Liver (tissue), 9 donors: ENCODE data around the gene HMG20A. TPM values are rescaled to one million over a fixed set of nuclear protein-coding genes. Genes with fewer than 3 reads are reported as not detected.
"Not testable (repeated sequence)": the region's sequence is repeated elsewhere in the genome, so short reads cannot be mapped to it uniquely, and the experiment has no call there.

Experiments
- DNase-seq: peaks from one replicate; pipeline ENCODE4 v3.0.0-alpha.2; 2017; ENCODE audit warnings: low spot score
- H3K27ac ChIP-seq, 2 donors: one replicate each; pipeline ENCODE4 v1.7.0; 2013; ENCODE audit warnings: inconsistent platforms in 2 of 2, low read length in 2 of 2, control low read depth in 1 of 2, low read depth in 1 of 2, mild to moderate bottlenecking in 1 of 2
- H3K27me3 ChIP-seq, 4 donors: one replicate each; pipeline versions ENCODE4 v1.6.1 to v1.7.0; 2013; ENCODE audit warnings: low read length in 3 of 4, inconsistent platforms in 1 of 4, mild to moderate bottlenecking in 1 of 4, moderate library complexity in 1 of 4; ENCODE audit not compliant: control insufficient read depth in 4 of 4, insufficient read depth in 4 of 4
- H3K36me3 ChIP-seq, 4 donors: one replicate each; pipeline versions ENCODE4 v1.6.1 to v1.7.0; 2013; ENCODE audit warnings: low read length in 3 of 4, mild to moderate bottlenecking in 3 of 4, low read depth in 1 of 4, moderate library complexity in 1 of 4; ENCODE audit not compliant: control insufficient read depth in 4 of 4, insufficient read depth in 3 of 4
- H3K4me1 ChIP-seq, 4 donors: one replicate each; pipeline versions ENCODE4 v1.6.1 to v1.7.0; 2013; ENCODE audit warnings: low read length in 3 of 4, mild to moderate bottlenecking in 3 of 4, moderate library complexity in 1 of 4; ENCODE audit not compliant: control insufficient read depth in 4 of 4, insufficient read depth in 4 of 4
- H3K4me3 ChIP-seq, 3 donors: one replicate each; pipeline versions ENCODE4 v1.6.1 to v1.7.0; 2013; ENCODE audit warnings: low read length in 3 of 3, control low read depth in 1 of 3, low read depth in 1 of 3, mild to moderate bottlenecking in 1 of 3
- H3K9ac ChIP-seq, 2 donors: one replicate each; pipeline ENCODE4 v1.7.0; 2013; ENCODE audit warnings: low read length in 2 of 2, mild to moderate bottlenecking in 2 of 2, moderate library complexity in 2 of 2, control low read depth in 1 of 2, low read depth in 1 of 2
- H3K9me3 ChIP-seq, 4 donors: one replicate each; pipeline versions ENCODE4 v1.6.1 to v1.7.0; 2013; ENCODE audit warnings: low read length in 3 of 4; ENCODE audit not compliant: control insufficient read depth in 4 of 4
- ATF3 ChIP-seq: IDR thresholded peaks from 2 replicates; pipeline ENCODE4 v1.6.1; 2016; ENCODE audit warnings: antibody characterized with exemption
- EGR1 ChIP-seq, 2 donors: IDR thresholded peaks; 2 replicates each; pipeline ENCODE4 v1.6.1; 2016 to 2018; ENCODE audit warnings: antibody characterized with exemption in 2 of 2, low read depth in 2 of 2
- FOXA2 ChIP-seq: IDR thresholded peaks from 2 replicates; pipeline ENCODE4 v1.6.1; 2016; ENCODE audit warnings: antibody characterized with exemption
- GABPA ChIP-seq, 2 donors: IDR thresholded peaks in 1 of 2; conservative IDR thresholded peaks in 1 of 2; 2 replicates each; pipeline ENCODE4 v1.6.1; 2016; ENCODE audit warnings: antibody characterized with exemption in 2 of 2, mild to moderate bottlenecking in 1 of 2, moderate library complexity in 1 of 2
- HNF4A ChIP-seq, 2 donors: conservative IDR thresholded peaks; 2 replicates each; pipeline ENCODE4 v1.6.1; 2016; ENCODE audit warnings: antibody characterized with exemption in 2 of 2, mild to moderate bottlenecking in 2 of 2
- JUND ChIP-seq, 2 donors: IDR thresholded peaks; 2 replicates each; pipeline ENCODE4 v1.6.1; 2016; ENCODE audit warnings: antibody characterized with exemption in 2 of 2
- MAX ChIP-seq: IDR thresholded peaks from 2 replicates; pipeline ENCODE4 v1.6.1; 2016; ENCODE audit warnings: antibody characterized with exemption
- NR2F2 ChIP-seq: IDR thresholded peaks from 2 replicates; pipeline ENCODE4 v1.6.1; 2016; ENCODE audit warnings: antibody characterized with exemption
- RAD21 ChIP-seq, 2 donors: IDR thresholded peaks; 2 replicates each; pipeline ENCODE4 v1.6.1; 2016; ENCODE audit warnings: antibody characterized with exemption in 2 of 2, mild to moderate bottlenecking in 2 of 2
- REST ChIP-seq: IDR thresholded peaks from 2 replicates; pipeline ENCODE4 v1.6.1; 2016; ENCODE audit warnings: antibody characterized with exemption, mild to moderate bottlenecking
- RXRA ChIP-seq, 2 donors: IDR thresholded peaks; 2 replicates each; pipeline ENCODE4 v1.6.1; 2017 to 2018; ENCODE audit warnings: antibody characterized with exemption in 2 of 2, mild to moderate bottlenecking in 1 of 2
- SP1 ChIP-seq: IDR thresholded peaks from 2 replicates; pipeline ENCODE4 v1.6.1; 2018; ENCODE audit warnings: antibody characterized with exemption, mild to moderate bottlenecking
- TAF1 ChIP-seq: conservative IDR thresholded peaks from 2 replicates; pipeline ENCODE4 v1.6.1; 2016; ENCODE audit warnings: antibody characterized with exemption, mild to moderate bottlenecking
- YY1 ChIP-seq: IDR thresholded peaks from 2 replicates; pipeline ENCODE4 v1.6.1; 2016; ENCODE audit warnings: antibody characterized with exemption, mild to moderate bottlenecking
- ZBTB33 ChIP-seq: IDR thresholded peaks from 2 replicates; pipeline ENCODE4 v1.6.1; 2016; ENCODE audit warnings: antibody characterized with exemption
- WGBS: extraction: QIAGEN DNeasy Blood & Tissue Kit; methylation state at CpG from one replicate; pipeline ENCODE4 v1.1.7; 2013; 5-methylcytosine and 5-hydroxymethylcytosine counted together
- polyA plus RNA-seq, 2 donors: library from polyadenylated mRNA; stranded (reverse) in 1 of 2; unstranded in 1 of 2; fragments of 200-250 nt in 1 of 2; fragments of >200 nt in 1 of 2; fragmentation: Nextera tagmentation in 1 of 2; extraction: Ambion mirVana in 1 of 2; gene quantifications; one replicate each; pipeline versions ENCODE4 v1.2.1 to v1.2.3, GENCODE V29; 2013 to 2015
- total RNA-seq, 2 donors: library from RNA; depleted of rRNA; stranded (reverse); fragments of >200 nt; gene quantifications; one replicate each; pipeline ENCODE4 v1.2.3, GENCODE V29; 2014
- donor health status: healthy.
- donor health status: healthy.
- donor health status: healthy.
- donor health status: healthy.
- donor health status: healthy.

Gene HMG20A
- total and polyA plus RNA-seq, 4 donors = 7.7 to 19.4 (median 13.3) TPM

- 83% methylated on average over 4 of the region's 4 CpGs for WGBS
- TF ChIP-seq ZBTB33 = no peak
- TF ChIP-seq REST = no peak
- no peak for TF ChIP-seq RXRA (IDR thresholded peaks at IDR 0.05)
- TF ChIP-seq RAD21 (IDR thresholded peaks at IDR 0.05) = no peak
- TF ChIP-seq GABPA (IDR thresholded peaks at IDR 0.05 in 1 of 2, conservative IDR thresholded peaks at IDR 0.05 in 1 of 2) = no peak
- no peaks in the 10 kb centered on the region for H3K27me3 ChIP-seq
- H3K4me1 ChIP-seq = peaks cover 0 to 2% (median 0%) of the 10 kb centered on the region in 4 donors
- no peaks in the 10 kb centered on the region for H3K36me3 ChIP-seq
- no peak overlapping the region for H3K27ac ChIP-seq
- no peak for DNase-seq
- no peak overlapping the region for H3K9ac ChIP-seq
- no peak overlapping the region for H3K4me3 ChIP-seq
- H3K9me3 ChIP-seq = no peaks in the 10 kb centered on the region
These were observed 11.2 kb upstream of the HMG20A start for GRCh38 chr15:77409259-77410156.

GRCh38 chr15:77410157-77410500 is 10.6 kb upstream of the HMG20A start:
- not testable (repeated sequence) for H3K4me1 ChIP-seq, H3K27ac ChIP-seq, H3K9me3 ChIP-seq, H3K36me3 ChIP-seq, H3K27me3 ChIP-seq, DNase-seq, H3K4me3 ChIP-seq, H3K9ac ChIP-seq
- WGBS = 93% methylated on average over 7 of the region's 7 CpGs

GRCh38 chr15:77410701-77411618 is 9.7 kb upstream of the HMG20A start:
- Histone ChIP-seq H3K36me3 (no peaks in the 10 kb centered on the region), H3K9me3 (no peaks in the 10 kb centered on the region), H3K4me1 (peaks cover 0 to 2% (median 0%) of the 10 kb centered on the region in 4 donors), H3K27me3 (no peaks in the 10 kb centered on the region), H3K4me3 (no peak overlapping the region), H3K27ac (no peak overlapping the region), H3K9ac (no peak overlapping the region)
- DNase-seq = no peak
- TF ChIP-seq MAX (no peak), RXRA (IDR thresholded peaks at IDR 0.05) (no peak), JUND (IDR thresholded peaks at IDR 0.05) (no peak), HNF4A (conservative IDR thresholded peaks at IDR 0.05) (no peak), NR2F2 (no peak), FOXA2 (no peak), EGR1 (IDR thresholded peaks at IDR 0.05; ENCODE audit: low read depth in 2 of 2) (no peak), SP1 (no peak), YY1 (no peak), RAD21 (IDR thresholded peaks at IDR 0.05) (no peak), ATF3 (no peak), TAF1 (no peak)
- WGBS = 83% methylated on average over 7 of the region's 7 CpGs
